ENCODE data around the gene TTF2. TPM values are rescaled to one million over a fixed set of nuclear protein-coding genes. Genes with fewer than 3 reads are reported as not detected.

Gene TTF2
- total RNA-seq, 1 experiment from 2014 or later = 38.6 TPM

- no TSS peak for BruUV-seq (replicated peaks)
Observed at GRCh38 chr1:117022114-117022513, 38.0 kb upstream of the TTF2 start.

GRCh38 chr1:117025568-117025967 is 34.6 kb upstream of the TTF2 start:
- H3K4me1 Mint-ChIP-seq (ENCODE audit: insufficient read depth, unreplicated experiment) = no peaks in the 10 kb centered on the region
- DNase-seq (ENCODE audit: unreplicated experiment) = no peak
- ChIA-PET CTCF (no interaction called here), POLR2A (interaction anchor here (1.0 kb wide), 1 partner anchor 184 kb away, joined by 3 read pairs; no protein-coding TSS in a partner anchor)
- no peaks in the 10 kb centered on the region for H3K9me3 Mint-ChIP-seq (ENCODE audit: unreplicated experiment)
- no peak overlapping the region for H3K27ac Mint-ChIP-seq (ENCODE audit: low read depth, unreplicated experiment)
- H3K4me3 Mint-ChIP-seq (ENCODE audit: unreplicated experiment) = no peak overlapping the region
- intact Hi-C loops (cut with micrococcal nuclease) = no loop called here
- H3K27me3 Mint-ChIP-seq (ENCODE audit: insufficient read depth, unreplicated experiment) = no peaks in the 10 kb centered on the region
- no peaks in the 10 kb centered on the region for H3K36me3 Mint-ChIP-seq (ENCODE audit: insufficient read depth, unreplicated experiment)
- no TSS peak for BruUV-seq (replicated peaks)
- no peak for TF ChIP-seq CTCF (IDR thresholded peaks at IDR 0.05; ENCODE audit: unreplicated experiment)

More at GRCh38 chr1:117022114-117022513, 38.0 kb upstream of the TTF2 start:
- ChIA-PET POLR2A (no interaction called here), CTCF (interaction anchor here (0.8 to 1.2 kb wide), 2 partner anchors 166 to 298 kb away, joined by 3 to 4 read pairs; no protein-coding TSS in a partner anchor)
- H3K27ac Mint-ChIP-seq (ENCODE audit: low read depth, unreplicated experiment) = no peak overlapping the region
- no peaks in the 10 kb centered on the region for H3K4me1 Mint-ChIP-seq (ENCODE audit: insufficient read depth, unreplicated experiment)
- no peak overlapping the region for H3K4me3 Mint-ChIP-seq (ENCODE audit: unreplicated experiment)
- H3K27me3 Mint-ChIP-seq (ENCODE audit: insufficient read depth, unreplicated experiment) = no peaks in the 10 kb centered on the region
- no peak for TF ChIP-seq CTCF (IDR thresholded peaks at IDR 0.05; ENCODE audit: unreplicated experiment)
- DNase-seq (ENCODE audit: unreplicated experiment) = no peak
- intact Hi-C loops (cut with micrococcal nuclease) = no loop called here
- H3K36me3 Mint-ChIP-seq (ENCODE audit: insufficient read depth, unreplicated experiment) = no peaks in the 10 kb centered on the region
- no peaks in the 10 kb centered on the region for H3K9me3 Mint-ChIP-seq (ENCODE audit: unreplicated experiment)

GRCh38 chr1:117026361-117026760 is 33.8 kb upstream of the TTF2 start:
- no peak for DNase-seq (ENCODE audit: unreplicated experiment)
- no peaks in the 10 kb centered on the region for H3K4me1 Mint-ChIP-seq (ENCODE audit: insufficient read depth, unreplicated experiment)
- no TSS peak for BruUV-seq (replicated peaks)
- H3K27me3 Mint-ChIP-seq (ENCODE audit: insufficient read depth, unreplicated experiment) = no peaks in the 10 kb centered on the region
- no peaks in the 10 kb centered on the region for H3K36me3 Mint-ChIP-seq (ENCODE audit: insufficient read depth, unreplicated experiment)
- intact Hi-C loops (cut with micrococcal nuclease) = no loop called here
- H3K27ac Mint-ChIP-seq (ENCODE audit: low read depth, unreplicated experiment) = no peak overlapping the region
- ChIA-PET CTCF (no interaction called here), POLR2A (no interaction called here)
- no peaks in the 10 kb centered on the region for H3K9me3 Mint-ChIP-seq (ENCODE audit: unreplicated experiment)
- H3K4me3 Mint-ChIP-seq (ENCODE audit: unreplicated experiment) = no peak overlapping the region
- no peak for TF ChIP-seq CTCF (IDR thresholded peaks at IDR 0.05; ENCODE audit: unreplicated experiment)

GRCh38 chr1:117029685-117030084 is 30.4 kb upstream of the TTF2 start:
- POLR2A ChIA-PET = no interaction called here
- intact Hi-C loops (cut with micrococcal nuclease) = no loop called here
- H3K27me3 Mint-ChIP-seq (ENCODE audit: insufficient read depth, unreplicated experiment) = no peaks in the 10 kb centered on the region

More at GRCh38 chr1:117029685-117030084, 30.4 kb upstream of the TTF2 start:
- H3K9me3 Mint-ChIP-seq (ENCODE audit: unreplicated experiment) = no peaks in the 10 kb centered on the region
- no peak overlapping the region for H3K4me3 Mint-ChIP-seq (ENCODE audit: unreplicated experiment)
- H3K27ac Mint-ChIP-seq (ENCODE audit: low read depth, unreplicated experiment) = no peak overlapping the region
- no peak for DNase-seq (ENCODE audit: unreplicated experiment)
- CTCF ChIA-PET = no interaction called here
- H3K4me1 Mint-ChIP-seq (ENCODE audit: insufficient read depth, unreplicated experiment) = no peaks in the 10 kb centered on the region
- no peak for TF ChIP-seq CTCF (IDR thresholded peaks at IDR 0.05; ENCODE audit: unreplicated experiment)
- BruUV-seq (replicated peaks) = no TSS peak
- no peaks in the 10 kb centered on the region for H3K36me3 Mint-ChIP-seq (ENCODE audit: insufficient read depth, unreplicated experiment)

Measured in MCF 10A (cell line).